Right renal cortex interstitium (tissue), 3 donors: ENCODE results near the gene GPR87. TPM values are rescaled to one million over a fixed set of nuclear protein-coding genes. Genes with fewer than 3 reads are reported as not detected.

Source experiments
- DNase-seq, 3 donors: peaks; one replicate each; pipeline ENCODE4 v3.0.0-alpha.2; 2013; ENCODE audit warnings: low read depth in 3 of 3, low spot score in 2 of 3
- polyA plus RNA-seq, 3 donors: library from polyadenylated mRNA; unstranded; fragments of 120-200 nt; gene quantifications; one replicate each; pipeline ENCODE4 v1.2.1, GENCODE V29; 2013; ENCODE audit not compliant: insufficient read length in 3 of 3

GPR87 gene
- polyA plus RNA-seq, 3 donors = 0.10 TPM; not detected in 2

GRCh38 chr3:151318313-151318712 is 1.7 kb upstream of the GPR87 start:
- no peak for DNase-seq

DNA sequence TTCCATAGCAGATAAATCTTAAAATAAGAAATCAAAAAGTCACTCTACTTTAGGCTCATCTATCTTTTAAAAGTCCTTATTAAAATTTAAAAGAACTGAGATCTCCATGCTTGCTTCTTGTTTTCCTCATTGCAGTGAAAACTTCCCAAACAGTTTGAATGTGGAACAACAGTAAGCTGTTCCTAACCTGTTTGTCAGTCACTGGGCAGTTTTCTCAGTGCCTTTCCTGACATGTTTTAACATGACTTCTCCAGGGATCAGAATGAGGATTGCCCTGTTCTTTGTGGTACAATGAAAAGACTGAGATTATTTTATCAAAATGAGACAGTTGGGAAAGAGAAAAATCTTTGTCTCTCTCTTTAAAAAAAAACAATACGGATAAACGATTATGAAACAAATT is 774 bp downstream of the GPR87 start:
- no peak for DNase-seq

- DNase-seq = no peak
Observed at GRCh38 chr3:151315136-151315535, 1.5 kb downstream of the GPR87 start.

DNA sequence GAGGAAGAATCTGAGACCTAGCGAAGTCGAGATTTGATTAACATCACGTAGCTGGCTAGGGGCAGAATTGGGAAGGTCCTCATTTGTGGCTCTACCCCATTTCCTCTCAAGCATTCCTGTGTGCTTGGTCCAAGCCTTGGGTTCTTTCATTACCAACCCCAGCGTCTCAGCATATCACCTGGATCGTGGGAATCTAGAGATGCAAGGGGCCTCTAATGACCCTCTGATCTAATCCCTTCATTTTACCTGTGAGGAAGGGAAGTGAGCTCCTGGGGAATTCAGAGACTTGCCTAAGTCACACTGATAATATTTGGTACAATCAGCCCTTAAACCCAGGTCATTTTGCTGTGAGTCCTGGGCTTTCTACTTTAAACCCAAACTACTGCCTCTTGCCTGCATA is 2.0 kb downstream of the GPR87 start:
- no peak for DNase-seq

DNA sequence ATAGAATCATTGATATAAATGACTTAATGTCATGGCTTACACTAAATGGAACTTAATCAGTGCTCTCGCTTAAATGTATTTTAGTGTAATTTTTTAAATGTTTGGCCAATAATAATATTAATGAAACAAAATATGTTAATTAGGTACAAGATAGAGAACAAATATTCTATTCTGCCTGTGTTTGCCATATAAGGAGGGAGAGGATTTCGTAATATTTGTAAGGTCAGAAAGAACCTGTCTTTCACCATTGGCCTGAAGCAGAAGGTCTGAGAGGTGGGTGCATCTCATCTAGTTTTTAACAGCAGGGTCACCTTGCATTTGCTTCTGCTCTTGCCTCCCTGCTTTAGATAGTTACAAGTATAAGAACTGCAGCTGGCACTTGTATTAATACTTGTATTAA is 2.5 kb downstream of the GPR87 start:
- no peak for DNase-seq

GRCh38 chr3:151312972-151313371 is 3.6 kb downstream of the GPR87 start:
- DNase-seq = no peak

- no peak for DNase-seq
Observed at GRCh38 chr3:151309566-151309965, 7.1 kb downstream of the GPR87 start.

DNA sequence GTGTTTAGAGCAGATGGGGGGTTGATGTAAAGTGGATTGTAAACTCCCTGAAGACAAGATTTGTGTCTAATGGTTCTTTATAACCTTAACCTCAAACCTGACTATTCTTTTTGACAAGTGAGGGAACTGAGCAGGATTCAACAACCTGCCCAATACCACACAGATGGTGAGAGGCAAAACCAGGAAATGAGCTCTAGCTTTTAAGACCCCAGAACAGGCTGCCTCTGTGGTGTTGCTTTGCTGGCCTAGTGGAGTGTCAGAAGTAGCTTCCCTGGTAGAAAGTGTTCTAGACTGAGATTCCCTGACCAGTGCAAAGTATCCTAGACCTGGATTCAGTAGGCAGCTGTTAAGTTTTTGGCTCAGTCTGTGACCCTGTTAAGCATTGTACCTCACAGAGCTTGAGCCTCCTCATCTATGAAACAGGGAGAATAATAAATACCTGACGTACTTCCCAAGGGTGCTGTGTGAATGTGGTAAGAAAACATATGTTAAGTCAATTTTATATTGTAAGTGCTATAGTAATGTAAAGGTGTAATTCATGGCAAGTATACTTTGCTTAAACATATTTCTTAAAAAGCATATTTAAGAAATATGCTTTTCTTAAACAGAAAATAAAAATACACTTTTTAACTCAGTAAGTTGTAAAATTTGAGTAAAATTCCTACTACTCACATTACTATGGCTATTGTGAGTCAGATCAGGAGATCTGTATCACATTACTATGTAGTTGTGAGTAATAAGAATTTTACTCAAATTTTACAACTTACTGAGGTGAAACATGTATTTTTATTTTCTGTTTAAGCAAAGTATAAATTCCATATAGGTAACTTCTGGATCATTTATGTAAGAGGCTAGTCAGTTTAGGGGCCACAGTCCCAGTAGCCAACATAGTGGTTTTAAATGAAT is 8.8 kb downstream of the GPR87 start:
- DNase-seq = no peak

GRCh38 chr3:151307131-151307530 is 9.5 kb downstream of the GPR87 start:
- no peak for DNase-seq

DNA sequence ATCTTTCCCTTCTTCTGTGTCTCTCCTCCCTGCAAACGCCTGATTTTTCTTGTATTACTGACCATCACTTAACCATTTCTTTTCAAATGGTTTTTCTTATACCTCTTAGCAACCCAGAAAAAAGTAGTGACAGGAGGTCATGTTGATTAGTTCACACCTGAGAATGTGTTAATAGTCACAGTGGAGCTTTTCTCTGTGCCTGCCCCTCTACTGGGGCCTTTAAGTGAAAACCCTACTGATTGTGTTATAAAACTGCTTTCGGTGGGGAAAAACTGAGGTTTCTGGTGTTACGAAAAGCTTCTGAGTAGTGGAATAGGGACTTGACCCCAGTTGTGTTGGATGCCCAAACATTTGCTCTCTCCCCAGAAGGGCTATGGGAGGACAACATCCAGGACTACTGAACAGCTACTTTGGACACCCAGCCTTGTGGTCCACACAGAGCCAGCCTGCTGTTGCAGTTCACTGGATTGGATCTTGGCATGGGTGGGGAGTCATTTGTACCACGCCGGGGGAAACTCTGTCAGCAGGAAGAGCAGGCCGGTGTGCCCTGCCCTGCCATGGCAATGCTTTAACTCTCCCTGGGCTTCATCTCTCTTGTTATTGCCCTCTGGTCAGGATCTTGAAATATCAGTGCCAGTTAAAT is 10.3 kb downstream of the GPR87 start:
- DNase-seq = no peak

DNA sequence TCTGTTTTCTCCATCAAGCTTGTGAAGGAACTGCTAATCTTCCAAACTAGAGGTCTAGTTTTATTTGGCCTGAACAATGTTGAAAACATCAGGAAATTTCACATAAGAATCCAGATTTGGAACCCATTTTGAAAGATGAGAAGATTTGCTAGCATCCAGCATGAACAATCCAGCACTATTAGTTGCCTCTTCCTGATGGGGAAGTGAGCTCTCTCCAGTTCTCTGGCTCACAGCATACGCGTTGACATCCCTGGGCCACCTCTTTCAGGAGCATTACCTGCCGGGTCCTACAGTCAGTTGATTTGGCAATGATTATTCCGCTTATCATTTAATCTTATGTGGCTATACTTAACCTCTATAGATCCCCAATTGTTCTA is 10.9 kb downstream of the GPR87 start:
- DNase-seq = no peak

DNA sequence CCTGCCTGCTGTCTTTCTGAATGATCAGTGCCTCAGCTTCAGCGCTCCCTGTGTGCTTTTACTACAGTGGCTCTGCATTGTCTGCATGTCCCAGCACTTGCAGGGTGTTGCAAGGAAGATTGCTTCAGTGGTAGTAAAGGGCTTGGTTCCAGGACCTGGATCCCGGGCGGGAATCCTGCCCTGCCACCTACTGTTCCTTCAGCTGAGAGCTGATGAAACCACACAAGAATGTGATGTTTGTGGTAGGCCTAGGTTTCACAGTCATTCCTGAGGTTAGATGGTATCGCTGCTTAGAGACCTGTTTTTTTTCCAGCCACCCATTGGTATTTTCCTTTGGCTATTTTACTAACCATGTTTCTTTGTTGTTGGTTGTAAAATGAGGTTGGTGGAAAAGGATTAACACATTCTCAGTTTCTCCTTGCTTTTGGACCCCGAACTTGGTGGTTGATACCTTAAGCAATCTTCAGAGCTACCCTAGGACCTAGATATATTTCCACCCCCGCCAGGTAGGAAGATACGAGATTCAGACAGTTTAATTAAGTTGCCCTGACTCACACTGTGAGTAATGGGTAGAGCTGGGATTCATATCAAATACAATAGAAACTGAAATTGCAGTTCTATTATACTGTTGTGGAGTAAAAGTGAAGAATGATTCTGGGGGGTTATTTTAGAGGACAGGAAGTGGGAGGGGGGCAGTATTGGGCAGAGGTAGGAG is 11.4 kb downstream of the GPR87 start:
- no peak for DNase-seq

- DNase-seq = no peak
Observed at GRCh38 chr3:151303751-151304150, 12.9 kb downstream of the GPR87 start.

DNA sequence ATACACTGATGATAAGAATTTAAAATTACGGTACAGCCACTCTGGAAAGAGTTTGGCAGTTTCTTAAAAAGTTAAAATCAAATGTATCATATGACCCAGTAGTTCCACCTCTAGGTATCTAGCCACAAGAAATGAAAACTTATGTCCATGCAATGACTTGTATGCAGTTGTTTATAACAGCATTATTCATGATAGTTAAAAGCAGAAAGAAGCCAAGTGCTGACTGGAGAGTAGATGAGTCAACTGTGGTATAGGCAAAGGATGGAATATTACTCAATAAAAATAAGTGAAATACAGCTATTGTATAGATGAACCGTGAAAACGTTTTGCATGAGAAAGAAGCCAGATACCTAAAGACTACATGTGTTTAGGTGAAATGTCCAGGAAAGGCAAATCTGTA is 14.8 kb downstream of the GPR87 start:
- no peak for DNase-seq

GRCh38 chr3:151300539-151300938 is 16.1 kb downstream of the GPR87 start:
- no peak for DNase-seq

GRCh38 chr3:151299006-151299405 is 17.6 kb downstream of the GPR87 start:
- no peak for DNase-seq

- no peak for DNase-seq
Observed at GRCh38 chr3:151297429-151297828, 19.2 kb downstream of the GPR87 start.

GRCh38 chr3:151296226-151296625 is 20.4 kb downstream of the GPR87 start:
- DNase-seq = no peak

GRCh38 chr3:151293127-151293526 is 23.5 kb downstream of the GPR87 start:
- no peak for DNase-seq

- DNase-seq = no peak
Observed at GRCh38 chr3:151290673-151291072, 25.9 kb downstream of the GPR87 start.

DNA sequence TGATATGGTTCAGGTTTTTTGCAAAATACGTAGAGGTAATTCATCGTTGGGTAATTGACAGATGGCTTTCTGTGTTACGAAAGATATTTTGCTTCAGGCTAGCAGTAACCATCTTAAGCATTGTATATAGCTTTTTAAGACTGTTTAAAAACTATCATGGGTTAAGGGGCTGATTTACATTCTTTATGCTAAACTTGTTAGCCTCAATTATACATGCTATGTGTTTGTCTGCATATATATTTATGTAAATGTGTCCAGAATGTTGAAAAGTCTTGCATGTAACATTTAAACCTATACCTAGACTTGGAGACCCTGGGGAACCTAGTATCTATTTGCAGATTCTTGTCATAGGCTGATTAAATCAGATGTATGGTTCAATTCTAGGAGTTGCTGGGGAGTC is 27.2 kb downstream of the GPR87 start:
- DNase-seq = no peak

DNA sequence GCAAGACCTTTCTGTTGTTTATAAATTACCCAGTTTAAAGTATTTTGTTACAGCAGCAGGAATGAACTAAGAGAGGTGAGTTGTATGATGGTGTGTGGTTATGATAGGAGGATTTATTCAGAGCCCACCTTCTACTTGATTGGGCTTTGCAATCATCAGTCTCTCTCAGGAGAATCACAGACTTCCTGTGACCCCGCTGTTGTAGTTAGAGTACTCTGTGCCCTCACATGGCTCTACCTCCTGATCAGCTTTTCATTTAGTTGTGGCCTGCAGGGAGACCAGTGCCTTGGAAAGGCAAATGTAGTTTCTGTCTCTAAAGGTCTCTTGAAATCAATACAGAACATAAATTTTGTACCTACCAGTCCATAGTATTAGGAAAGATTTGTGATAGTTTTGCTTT is 30.7 kb downstream of the GPR87 start:
- DNase-seq = no peak
